Stimulated activated naive CD4-positive, alpha-beta T cell treated with Interleukin-2 at 50 U/mL for 16 hours (primary cell): ENCODE results near the gene FPR3.
"Not testable (repeated sequence)": the region's sequence is repeated elsewhere in the genome, so short reads cannot be mapped to it uniquely, and the experiment has no call there.

Experiments used
- DNase-seq: peaks from one replicate; lab custom pipeline; 2025; lab: John Stamatoyannopoulos, UW

FPR3 gene

GRCh38 chr19:51794885-51795490, at the start of gene FPR3:
Gene FPR3, plus strand, starts transcription at chr19:51795157. Its CDS starts 28,592 bp downstream, at chr19:51823749.
- DNase-seq, result no peak

GRCh38 chr19:51746731-51747130, 48.2 kb upstream of the FPR3 start:
- no peak for DNase-seq

GRCh38 chr19:51749979-51750378, 45.0 kb upstream of the FPR3 start:
- DNase-seq, result no peak

GRCh38 chr19:51750400-51751094, 44.4 kb upstream of the FPR3 start:
- DNase-seq, result no peak

- no peak for DNase-seq
Measured at GRCh38 chr19:51751655-51752054, 43.3 kb upstream of the FPR3 start, which contains the start of gene FPR1. Gene FPR1, minus strand, starts transcription at chr19:51751878. Its CDS starts 4,884 bp downstream, at chr19:51746994.

- no peak for DNase-seq
Measured at GRCh38 chr19:51754109-51754508, 40.8 kb upstream of the FPR3 start.

GRCh38 chr19:51754770-51755169, 40.2 kb upstream of the FPR3 start:
- DNase-seq, result no peak

GRCh38 chr19:51755571-51755970, 39.4 kb upstream of the FPR3 start:
- DNase-seq, result no peak

- DNase-seq, result no peak
Measured at GRCh38 chr19:51760697-51761356, 34.1 kb upstream of the FPR3 start, which contains the start of gene FPR2. Gene FPR2, plus strand, starts transcription at chr19:51761180. Its CDS starts 7,479 bp downstream, at chr19:51768659.

GRCh38 chr19:51761696-51762095, 33.3 kb upstream of the FPR3 start:
- no peak for DNase-seq

- DNase-seq, result no peak
Measured at GRCh38 chr19:51765086-51765485, 29.9 kb upstream of the FPR3 start.

GRCh38 chr19:51766461-51766860, 28.5 kb upstream of the FPR3 start:
- DNase-seq, result no peak

- DNase-seq, result no peak
Measured at GRCh38 chr19:51771376-51772130, 23.4 kb upstream of the FPR3 start.

- no peak for DNase-seq
Measured at GRCh38 chr19:51772977-51773376, 22.0 kb upstream of the FPR3 start.

- not testable (repeated sequence) for DNase-seq
Measured at GRCh38 chr19:51776561-51776960, 18.4 kb upstream of the FPR3 start.

GRCh38 chr19:51777570-51778462, 17.1 kb upstream of the FPR3 start:
- peak; percentile 4 for DNase-seq

GRCh38 chr19:51779181-51779580, 15.8 kb upstream of the FPR3 start:
- no peak for DNase-seq

GRCh38 chr19:51779703-51780102, 15.3 kb upstream of the FPR3 start:
- DNase-seq, result no peak

GRCh38 chr19:51780270-51780669, 14.7 kb upstream of the FPR3 start:
- DNase-seq, result no peak

- DNase-seq, result no peak
Measured at GRCh38 chr19:51781999-51782398, 13.0 kb upstream of the FPR3 start.

- no peak for DNase-seq
Measured at GRCh38 chr19:51783372-51783771, 11.6 kb upstream of the FPR3 start.
